HG02759 (cell line): ENCODE measurements around the gene TNFAIP8.

ENCODE experiments used
- ATAC-seq: cut with Tn5 transposase; IDR thresholded peaks from one replicate; pipeline ENCODE4 v1.9.1; 2021; ENCODE audit warnings: mild to moderate bottlenecking, moderate library complexity; ENCODE audit not compliant: unreplicated experiment

Gene TNFAIP8

DNA sequence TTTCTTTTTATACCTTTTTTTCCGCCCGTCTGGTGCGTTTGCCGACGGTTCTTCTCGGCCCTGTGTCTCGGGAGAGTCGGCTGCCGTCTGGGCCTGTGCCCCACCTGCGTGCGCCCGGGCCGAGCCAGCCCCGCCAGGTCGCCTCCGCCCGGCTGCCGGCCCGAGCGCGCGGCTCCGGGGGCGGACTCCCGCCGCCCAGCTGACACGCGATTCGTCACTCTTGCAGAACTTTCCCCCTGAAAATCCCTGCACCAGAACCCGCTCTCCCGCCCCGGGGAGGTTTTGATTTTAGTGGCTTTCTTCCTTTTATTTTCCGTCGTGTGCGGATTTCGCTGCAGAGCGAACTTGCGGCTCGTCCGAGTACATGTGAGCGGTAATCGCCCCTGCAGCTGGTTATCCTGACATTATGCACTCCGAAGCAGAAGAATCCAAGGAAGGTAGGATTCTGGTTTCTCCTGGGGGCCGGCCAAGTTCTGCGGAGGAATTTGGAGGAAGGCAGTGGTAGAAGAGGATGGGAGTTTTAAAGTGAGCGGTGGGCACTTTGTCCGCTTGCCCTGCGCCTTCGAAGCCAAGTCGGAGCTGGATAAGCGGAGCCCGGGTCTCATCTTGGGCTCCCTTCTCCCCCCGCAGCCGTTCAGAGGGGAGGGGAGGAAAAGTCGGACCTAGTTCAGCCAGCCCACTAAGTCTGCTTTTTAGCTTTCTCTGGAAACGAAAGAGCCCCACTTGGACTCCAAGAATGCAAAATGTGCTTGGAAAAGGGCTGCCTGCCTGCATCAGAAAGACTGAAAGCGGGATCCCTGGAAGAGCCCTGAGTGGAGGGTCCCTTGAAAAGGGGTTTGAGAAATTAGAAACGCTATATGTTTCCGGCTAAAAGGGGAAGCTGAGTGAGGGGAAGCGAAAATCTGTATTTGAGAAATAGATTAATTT is at the start of gene TNFAIP8:
TNFAIP8 (plus strand) TSS at position 335 of the 927 bp plus-strand sequence; CDS start at position 407, 72 bp downstream.
- ATAC-seq = peak; percentile 67

DNA sequence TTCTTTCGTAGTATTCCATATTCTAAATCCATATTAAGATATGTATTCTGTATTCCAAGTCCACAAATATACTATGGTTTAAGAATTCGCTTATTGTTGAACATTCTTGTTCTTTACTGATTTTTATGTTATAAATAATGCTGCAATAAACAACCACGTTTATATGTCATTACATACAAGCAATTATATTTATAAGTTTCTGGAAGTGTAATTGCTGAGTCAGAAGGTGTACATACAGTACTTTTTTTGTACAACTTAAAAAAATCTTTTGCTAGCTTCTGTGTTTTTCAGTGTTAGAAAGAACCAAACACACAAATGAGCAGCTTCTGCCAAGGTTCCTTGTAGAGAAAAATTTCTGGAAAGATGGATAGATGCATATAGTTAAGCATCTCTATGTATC is 48.6 kb upstream of the TNFAIP8 start:
- ATAC-seq = no peak

DNA sequence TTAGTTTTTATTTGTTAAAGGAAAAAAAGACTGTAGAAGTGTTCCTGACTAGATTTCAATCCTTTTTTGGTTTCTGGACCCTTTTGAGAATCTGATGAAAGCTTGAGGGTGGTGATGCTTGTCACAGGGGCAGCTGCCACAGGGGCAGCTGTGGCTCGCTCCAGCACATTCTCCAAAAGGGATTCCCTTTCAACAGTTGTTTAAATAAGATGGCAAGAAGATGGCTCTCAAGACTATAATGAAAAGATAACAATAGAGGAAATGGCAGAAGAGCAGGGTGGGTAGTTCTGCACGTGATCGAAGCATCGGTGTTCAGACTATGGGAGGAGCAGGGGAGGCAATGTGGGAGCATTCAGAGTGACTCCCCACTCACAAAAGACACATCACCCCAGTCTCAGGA is 46.5 kb upstream of the TNFAIP8 start:
- peak; percentile 18 for ATAC-seq

DNA sequence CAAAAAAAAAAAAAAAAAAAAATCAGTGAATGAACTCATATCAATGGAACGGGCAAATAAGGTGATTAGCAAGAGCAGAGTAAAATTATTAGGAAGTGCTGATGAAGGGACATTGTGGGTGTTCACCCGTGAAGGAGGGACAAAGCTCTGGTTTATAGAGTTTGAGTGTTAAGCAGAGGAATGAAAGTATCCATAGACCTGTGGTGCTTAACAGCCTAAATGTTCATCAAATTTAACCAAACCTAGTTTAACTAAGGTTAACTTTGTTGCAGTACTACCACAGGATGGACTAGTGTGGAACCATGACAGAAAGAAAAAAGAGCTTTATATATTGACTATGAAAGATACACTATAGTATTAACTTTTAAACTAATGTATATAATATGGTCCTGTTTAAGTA is 44.1 kb upstream of the TNFAIP8 start:
- no peak for ATAC-seq

DNA sequence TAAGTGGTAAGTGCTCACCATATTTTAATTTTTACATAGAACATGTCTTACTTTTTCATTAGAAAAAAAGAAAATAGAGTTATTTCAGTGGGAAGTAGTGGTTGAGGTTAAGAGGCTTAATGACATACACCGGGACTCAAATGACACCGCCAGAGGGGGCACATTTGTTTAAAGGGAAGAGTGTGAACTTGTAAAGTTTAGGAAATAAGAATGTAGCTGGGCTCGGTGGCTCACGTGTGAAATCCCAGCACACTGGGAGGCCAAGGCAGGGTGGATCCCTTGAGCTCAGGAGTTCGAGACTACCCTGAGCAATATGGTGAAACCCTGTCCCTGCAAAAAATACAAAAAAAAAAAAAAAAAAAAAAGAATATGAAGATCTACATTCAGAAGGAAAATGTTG is 43.4 kb upstream of the TNFAIP8 start:
- no peak for ATAC-seq

DNA sequence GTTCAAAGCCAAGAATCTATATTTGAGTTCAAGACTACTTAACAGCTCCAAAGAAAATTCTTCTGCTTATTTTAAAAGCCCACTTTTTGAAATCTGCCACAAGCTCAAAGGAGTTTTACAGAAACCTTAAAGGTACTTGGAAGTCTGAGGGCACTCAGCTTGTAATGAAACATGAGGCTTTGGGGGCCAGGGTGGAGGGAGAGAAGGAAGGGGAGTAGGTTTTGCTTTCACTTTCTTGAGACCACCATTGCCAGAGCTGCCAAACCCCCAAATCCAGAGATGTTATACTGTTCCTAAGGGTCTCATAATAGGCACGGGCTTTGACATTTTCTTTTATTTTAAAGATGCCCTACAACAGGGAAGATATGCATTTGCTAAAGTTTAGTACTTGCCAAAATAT is 42.6 kb upstream of the TNFAIP8 start:
- ATAC-seq = no peak

DNA sequence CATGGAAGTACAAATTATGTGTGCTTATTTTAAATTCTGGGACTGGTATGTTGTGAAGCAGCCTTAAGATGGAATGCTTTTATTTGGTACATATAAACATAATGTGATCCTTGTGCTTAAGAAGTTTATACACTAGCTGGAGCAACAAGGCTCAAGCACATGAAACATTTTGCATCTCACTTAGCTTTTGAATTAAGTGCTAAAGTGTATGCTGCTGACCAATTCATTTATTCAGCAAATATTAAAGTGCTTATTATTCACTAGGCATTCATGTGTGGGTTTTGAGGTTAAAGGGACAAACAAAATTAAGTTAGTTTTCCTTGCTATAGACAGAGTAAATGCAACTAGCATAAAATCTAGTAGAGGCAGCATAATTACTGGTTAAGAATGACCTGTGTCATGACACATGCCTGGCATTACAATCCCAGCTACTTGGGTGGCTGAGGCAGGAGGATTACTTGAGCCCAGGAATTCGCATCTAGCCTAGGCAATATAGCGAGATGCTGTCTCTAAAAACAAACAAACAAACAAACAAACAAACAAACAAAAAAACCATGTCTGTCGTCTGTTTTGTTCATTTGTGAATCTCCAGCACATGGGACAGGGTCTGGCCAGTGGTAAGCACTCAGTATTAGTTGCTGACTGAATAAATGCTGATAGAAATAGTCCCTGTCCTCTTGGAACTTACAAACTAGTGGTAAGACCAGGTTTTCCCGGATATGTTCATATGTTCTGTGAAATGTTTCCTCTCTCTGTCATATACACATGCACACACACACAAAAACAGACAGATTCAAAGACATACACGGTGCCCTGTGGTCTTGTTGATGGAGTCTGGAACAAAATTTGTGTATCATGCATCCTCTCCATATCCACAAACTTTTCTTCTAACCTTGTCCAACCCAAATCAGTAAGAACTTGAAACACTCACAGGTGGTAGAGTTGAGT is 41.9 kb upstream of the TNFAIP8 start:
- no peak for ATAC-seq

DNA sequence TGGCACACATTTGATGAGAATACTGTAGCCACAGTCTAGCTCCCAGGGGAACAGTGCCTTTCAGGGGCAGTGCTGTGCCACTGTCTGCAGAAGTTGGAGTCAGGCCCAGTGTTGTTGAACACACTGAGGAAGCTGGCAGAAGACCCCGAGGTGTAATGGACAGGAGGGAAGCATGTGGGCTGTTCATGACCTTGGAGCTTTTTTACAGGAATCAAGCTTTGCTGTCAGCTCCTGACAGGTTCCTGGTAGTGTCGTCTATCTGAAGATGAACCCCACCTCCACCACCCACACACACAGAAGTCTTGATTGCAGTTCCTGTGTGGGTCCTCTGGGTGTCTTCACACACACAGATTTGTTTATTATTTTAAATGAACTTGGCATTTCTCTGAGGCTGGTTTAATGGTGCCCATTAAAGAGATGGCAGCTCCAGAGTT is 40.3 kb upstream of the TNFAIP8 start:
- peak; percentile 81 for ATAC-seq

DNA sequence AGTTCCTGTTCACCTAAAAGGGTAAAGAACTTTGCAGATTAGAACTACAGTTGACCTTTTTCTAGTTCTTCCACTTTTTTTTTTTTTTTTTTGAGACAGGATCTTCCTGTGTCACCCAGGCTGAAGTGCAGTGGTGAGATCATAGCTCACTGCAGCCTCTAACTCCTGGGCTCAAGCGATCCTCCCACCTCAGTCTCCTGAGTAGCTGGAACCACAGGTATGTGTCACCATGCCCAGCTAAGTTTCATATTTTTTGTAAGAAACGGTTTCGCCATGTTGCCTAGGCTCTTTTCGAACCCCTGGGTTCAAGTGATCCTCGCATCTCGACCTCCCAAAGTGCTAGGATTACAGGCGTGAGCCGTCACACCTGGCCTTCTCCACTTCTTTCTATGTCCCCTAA is 39.7 kb upstream of the TNFAIP8 start:
- ATAC-seq = no peak

DNA sequence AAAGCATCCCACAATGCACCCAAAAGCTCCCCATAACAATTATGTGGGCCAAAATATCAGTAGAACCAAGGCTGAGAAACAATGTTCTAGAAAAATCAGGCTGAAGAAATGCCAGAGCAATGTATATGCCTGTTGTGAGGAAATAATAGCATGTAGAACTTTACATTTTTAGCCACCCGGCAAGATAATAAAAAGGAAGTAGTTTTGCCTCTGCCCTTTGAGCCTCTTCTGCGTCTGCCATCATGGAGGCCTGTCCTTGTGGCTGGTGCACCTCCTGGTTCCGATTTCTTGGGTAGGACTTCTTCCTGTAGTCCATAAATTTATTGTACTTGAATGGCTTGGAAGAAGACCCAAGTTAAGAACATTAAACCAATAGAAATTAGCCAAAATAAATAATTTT is 38.9 kb upstream of the TNFAIP8 start:
- no peak for ATAC-seq

DNA sequence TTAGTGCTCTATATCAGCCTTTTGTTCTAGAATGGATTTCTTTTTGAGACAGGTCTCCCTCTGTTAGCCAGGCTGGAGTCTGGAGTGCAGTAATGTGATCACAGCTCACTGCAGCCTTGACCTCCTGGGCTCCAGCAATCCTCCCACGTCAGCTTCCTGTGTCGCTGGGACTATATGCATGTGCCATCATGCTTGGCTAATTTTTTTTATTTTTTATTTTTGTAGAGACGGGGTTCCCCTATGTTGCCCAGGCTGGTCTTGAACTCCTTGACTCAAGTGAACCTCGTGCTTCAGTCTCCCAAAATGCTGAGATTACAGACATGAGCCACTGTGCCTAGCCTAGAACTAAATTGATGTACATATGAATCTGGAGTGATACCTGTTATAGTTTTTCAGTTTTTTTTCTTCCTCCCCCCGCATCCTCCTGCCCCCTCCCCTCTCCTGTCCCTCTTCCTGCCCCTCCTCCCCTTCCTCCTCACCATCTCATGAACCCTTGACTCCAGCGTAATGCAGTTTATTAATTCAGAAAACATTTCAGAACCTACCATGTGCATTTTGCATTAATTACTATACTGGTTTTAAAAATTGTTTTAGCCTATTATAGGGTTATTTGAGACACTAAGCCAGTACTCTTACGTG is 37.4 kb upstream of the TNFAIP8 start:
- ATAC-seq = peak; percentile 56

DNA sequence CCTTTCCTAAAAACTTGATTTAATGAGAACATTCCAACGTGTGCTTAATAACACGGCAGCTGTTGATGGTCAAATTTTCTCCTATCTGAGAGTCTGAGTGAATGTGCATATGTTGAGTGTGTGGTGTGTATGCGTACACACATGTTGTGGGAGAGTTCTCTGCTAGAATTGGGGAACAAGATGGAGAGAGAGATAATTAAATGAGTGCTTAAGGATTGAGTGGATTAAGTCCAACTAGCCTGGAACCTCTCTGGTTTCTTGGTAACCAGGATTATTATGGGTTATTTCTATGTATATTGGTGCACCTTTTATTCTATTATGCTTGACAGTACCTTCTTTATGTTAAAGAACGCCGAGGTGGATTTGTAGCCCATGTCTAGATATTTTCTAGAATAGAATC is 36.4 kb upstream of the TNFAIP8 start:
- ATAC-seq = no peak

DNA sequence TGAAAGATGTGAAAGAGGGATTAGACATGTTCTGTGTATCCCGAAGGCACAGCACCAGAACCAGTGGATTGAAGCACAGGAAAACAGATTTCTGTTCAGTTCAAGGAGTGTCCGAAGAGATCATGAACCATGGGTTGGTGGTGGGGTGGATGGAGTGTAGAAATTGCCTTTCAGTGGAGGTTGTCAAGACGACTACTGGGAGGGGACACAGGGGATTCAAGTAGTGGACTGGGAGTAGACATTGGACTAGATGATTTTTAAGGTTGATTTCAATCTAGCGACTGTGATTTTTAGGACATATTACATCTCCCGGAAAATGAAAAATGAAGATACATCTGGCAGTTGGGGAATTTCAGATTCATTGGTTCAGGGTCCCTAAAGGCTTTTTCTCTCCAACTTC is 35.9 kb upstream of the TNFAIP8 start:
- ATAC-seq = no peak

DNA sequence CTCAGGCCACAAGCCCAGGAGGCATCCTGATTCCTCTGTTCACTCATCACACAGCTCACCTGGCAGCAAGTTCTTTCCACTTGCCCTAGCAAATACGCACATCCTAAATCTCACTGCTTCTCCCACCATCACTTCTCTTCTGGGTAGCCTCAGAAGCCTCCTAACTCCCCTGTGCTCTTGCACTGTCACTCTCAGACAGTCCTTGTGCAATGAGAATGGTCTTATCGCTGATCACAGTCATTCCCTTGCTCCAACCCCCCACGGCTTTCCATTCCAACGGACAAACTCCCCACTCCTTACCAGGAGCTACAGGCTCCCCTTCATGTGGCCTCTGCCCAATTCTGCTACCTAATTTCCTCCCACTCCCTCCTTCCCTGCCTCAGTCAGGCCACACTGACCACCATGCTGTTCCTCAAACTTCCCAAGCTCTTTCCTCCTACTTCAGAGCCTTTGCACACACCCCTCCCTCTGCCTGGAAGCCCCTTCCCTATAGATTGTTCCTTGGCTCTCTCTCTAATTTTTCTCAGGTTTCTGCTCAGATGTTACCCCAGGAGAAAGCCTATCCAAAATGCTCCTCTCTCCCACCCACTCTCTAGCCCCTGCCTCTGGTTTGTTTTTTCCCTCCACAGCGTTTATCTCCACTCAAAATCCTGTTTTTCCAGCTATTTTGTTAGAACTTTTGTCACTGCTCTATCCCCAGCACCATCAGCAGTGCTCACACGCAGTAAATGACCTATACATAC is 34.1 kb upstream of the TNFAIP8 start:
- ATAC-seq = no peak

DNA sequence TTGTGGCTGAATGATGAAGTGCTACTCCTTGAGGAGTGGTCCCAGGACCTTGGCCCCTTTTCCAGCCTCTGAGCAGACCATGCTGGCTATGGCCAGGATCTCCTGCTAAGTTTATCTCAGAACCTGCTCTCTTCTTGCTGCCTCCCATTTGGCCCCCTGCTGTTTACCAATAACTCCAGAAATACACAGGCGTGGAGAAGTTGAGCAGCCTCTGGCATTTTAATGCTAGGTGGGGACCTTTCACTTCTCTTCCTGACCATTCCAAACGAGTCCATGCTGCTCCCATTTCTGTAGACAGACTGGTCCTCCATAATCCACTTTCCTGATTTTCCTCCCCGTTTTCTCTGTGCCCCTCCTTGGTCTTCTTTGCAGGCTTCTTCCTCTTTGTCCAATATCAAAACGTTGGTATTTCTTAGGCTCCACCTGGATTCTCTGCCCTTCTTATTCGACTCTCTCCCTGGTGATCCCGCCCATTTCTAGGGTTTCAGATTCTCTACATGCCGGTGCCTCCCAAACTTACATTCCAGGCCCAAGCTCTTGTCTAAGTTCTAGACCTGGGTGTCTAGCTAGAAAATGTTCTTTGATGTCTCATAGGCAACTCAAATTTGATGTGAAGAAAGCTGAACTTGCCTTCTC is 33.4 kb upstream of the TNFAIP8 start:
- ATAC-seq = no peak

DNA sequence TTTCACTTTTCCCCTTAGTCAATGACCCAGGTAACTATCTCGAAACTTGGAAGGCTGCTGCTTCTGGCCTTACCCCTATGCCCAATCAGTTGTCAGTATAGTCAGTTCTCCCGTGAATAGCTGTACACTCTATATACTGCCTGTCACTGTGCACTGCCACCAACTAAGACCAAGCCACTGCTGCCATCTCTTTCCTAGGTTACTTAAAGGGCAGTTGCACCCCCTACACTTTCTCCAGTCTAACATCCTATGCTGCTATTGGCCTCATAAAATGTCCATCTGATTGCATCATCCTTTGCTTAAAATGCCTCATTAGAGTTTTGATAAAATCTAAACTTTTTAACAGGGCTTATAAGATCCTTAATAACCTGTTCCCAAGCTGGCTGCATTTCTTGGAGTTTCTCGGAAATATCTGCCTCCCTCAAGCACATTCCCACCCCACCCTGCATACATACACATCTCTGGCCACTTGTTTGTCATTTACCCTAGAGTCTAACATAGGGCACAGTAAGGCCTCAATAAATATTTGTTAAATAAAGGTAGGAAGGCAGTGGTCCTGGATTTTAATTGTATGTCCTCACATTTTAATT is 32.8 kb upstream of the TNFAIP8 start:
- ATAC-seq = no peak

DNA sequence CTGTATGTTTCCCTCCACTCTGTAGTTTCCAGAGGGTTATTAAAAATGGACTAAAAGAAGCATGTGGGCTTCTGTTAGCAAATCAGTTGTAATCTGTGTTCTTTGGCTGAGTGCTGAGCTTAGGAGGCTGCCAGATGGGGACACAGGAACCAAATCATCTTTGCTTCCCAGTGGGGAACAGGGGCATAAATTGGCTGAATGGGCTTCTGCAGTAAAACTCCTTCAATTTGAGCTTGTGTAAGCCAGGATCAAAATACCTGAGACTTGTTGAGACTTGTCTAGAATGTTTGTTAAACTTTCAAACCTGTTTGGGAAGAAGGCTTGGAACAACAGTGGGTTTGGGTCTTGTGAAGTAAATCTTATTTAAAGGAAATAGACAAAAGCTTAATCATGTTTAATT is 32.2 kb upstream of the TNFAIP8 start:
- ATAC-seq = no peak

DNA sequence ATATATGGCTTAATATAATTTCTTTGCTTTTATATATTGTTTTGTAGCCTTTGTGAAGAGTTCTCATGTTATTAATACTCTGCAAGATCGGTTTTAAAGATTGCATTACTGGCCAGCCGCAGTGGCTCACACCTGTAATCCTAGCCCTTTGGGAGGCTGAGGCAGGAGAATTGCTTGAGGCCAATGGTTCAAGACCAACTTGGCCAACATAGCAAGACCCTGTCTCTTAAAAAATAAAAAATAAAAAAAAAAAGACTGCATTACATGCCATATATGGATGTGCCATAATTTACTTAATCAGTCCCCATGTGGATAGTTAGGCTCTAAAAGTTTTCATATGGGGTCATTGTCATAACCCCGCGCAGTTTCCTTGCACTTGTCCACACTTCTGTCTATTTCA is 31.0 kb upstream of the TNFAIP8 start:
- no peak for ATAC-seq

DNA sequence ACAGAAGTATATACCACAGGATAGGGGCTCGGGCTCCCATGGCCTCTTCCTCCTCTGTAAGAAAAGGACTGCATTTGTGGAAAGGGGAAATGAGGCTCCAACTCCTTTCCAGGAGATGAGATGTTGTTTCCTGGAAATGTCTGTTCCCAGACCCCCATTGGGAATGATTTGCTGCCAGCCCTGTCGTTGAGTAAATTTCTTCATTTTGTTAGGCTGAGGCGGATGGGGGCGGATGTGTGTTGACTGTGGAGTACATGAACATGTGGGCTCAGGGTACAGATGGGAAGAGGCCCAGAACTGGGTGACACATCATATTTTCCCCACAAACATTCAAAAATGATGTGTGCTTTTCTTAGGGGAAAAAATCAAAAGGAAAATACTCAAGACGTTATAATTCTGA is 28.8 kb upstream of the TNFAIP8 start:
- ATAC-seq = no peak
